Astrocyte (in vitro differentiated cells and primary cell): ENCODE data around the gene TRMT11.

Source experiments
- CTCF ChIP-seq: IDR thresholded peaks from 2 replicates; pipeline ENCODE4 v1.5.1; 2011; ENCODE audit warnings: low read depth, mild to moderate bottlenecking, inconsistent platforms, low read length, moderate library complexity; ENCODE audit not compliant: insufficient read depth
- EZH2 ChIP-seq: IDR thresholded peaks from 2 replicates; pipeline ENCODE4 v1.6.1; 2012; ENCODE audit warnings: mild to moderate bottlenecking, low read length, inconsistent platforms; ENCODE audit not compliant: insufficient read depth

- no peak for TF ChIP-seq CTCF
- TF ChIP-seq EZH2, result no peak
Observed at GRCh38 chr6:126064748-126065401, 78.5 kb downstream of the TRMT11 start.
